ENCODE measurements around the gene AMBRA1.

AMBRA1 gene

DNA sequence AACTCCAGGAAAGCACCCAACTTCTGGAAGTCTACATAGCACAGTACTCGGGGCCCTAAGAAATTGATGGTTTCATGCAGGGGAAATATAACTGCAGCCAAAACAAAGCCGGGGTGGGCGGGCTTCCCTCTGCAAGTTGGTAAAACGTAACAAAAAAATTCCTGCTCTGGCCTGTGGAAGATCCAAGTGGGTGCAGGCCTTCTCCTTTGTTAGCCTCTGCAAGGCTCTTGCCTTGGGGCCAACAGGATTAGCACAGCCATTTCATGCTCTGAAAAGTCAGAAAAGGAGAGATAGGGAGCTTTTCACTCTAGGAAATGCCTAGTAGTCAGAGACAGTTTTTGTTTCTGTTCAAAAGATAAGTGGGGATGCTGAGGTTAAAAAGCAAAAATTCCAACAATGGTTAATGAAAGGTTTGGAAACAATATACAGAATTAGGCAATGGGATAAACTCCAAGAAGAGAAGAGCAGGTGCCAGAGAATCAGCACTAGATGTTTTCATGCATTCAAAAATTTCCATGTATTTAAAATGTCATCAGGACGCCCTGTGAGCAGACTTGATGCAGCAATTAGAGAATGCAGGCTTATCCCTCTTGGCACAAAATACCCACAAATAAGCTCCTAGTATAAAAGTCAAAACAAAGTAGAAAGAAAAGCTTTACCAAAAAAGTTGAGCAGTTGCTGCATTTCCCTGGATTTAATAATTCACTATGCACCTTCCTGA is 130.0 kb downstream of the AMBRA1 start:
- TF ChIP-seq, protein P1, sequence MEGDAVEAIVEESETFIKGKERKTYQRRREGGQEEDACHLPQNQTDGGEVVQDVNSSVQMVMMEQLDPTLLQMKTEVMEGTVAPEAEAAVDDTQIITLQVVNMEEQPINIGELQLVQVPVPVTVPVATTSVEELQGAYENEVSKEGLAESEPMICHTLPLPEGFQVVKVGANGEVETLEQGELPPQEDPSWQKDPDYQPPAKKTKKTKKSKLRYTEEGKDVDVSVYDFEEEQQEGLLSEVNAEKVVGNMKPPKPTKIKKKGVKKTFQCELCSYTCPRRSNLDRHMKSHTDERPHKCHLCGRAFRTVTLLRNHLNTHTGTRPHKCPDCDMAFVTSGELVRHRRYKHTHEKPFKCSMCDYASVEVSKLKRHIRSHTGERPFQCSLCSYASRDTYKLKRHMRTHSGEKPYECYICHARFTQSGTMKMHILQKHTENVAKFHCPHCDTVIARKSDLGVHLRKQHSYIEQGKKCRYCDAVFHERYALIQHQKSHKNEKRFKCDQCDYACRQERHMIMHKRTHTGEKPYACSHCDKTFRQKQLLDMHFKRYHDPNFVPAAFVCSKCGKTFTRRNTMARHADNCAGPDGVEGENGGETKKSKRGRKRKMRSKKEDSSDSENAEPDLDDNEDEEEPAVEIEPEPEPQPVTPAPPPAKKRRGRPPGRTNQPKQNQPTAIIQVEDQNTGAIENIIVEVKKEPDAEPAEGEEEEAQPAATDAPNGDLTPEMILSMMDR (conservative IDR thresholded peaks at IDR 0.05): no peak
- no peak for TF ChIP-seq ZFX (IDR thresholded peaks at IDR 0.05)
- no peak overlapping the region for H3K27ac ChIP-seq

DNA sequence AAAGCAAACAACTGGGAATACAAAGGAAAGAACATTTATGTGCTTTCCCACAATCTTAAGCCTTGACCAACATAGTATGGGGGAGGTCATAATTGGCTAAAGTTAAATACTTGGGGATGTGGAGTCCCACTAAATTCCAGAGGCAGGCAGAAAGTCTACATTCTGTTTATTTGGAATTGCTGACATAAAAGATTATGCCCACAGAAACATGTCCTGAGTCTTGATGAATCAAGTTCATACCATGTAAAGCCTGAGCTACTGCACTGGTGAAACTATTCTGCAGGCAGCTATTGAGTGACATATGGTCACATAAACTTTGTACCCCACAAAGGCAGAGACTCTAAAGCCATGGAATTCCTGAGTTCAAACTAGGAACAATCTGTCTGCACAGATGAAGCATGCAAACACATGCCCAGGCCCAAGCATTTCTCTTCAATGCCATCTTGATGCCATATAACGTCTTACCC is 132.3 kb downstream of the AMBRA1 start:
- no peak for TF ChIP-seq ZFX (IDR thresholded peaks at IDR 0.05)
- TF ChIP-seq, protein P1 (conservative IDR thresholded peaks at IDR 0.05): no peak
- no peak overlapping the region for H3K27ac ChIP-seq

DNA sequence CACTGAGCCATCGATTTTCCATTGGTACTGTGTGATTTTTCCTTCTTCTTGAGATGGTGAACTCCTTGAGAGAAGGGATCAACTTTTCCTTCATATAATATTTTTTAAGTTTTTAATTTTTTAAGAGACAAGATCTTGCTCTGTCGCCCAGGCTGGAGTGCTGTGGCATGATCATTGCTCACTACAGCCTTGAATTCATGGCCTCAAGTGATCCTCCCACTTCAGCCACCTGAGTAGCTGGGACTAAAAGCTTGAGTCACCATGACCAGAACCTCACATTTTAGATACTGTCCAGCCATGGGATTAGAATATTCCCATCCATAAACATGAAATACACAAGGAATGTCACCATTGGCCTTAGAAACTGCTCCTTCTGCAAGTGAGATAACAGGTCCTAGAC is 135.3 kb downstream of the AMBRA1 start:
- H3K27ac ChIP-seq: no peak overlapping the region
- no peak for TF ChIP-seq ZFX (IDR thresholded peaks at IDR 0.05)
- TF ChIP-seq, protein P1 (conservative IDR thresholded peaks at IDR 0.05): no peak

DNA sequence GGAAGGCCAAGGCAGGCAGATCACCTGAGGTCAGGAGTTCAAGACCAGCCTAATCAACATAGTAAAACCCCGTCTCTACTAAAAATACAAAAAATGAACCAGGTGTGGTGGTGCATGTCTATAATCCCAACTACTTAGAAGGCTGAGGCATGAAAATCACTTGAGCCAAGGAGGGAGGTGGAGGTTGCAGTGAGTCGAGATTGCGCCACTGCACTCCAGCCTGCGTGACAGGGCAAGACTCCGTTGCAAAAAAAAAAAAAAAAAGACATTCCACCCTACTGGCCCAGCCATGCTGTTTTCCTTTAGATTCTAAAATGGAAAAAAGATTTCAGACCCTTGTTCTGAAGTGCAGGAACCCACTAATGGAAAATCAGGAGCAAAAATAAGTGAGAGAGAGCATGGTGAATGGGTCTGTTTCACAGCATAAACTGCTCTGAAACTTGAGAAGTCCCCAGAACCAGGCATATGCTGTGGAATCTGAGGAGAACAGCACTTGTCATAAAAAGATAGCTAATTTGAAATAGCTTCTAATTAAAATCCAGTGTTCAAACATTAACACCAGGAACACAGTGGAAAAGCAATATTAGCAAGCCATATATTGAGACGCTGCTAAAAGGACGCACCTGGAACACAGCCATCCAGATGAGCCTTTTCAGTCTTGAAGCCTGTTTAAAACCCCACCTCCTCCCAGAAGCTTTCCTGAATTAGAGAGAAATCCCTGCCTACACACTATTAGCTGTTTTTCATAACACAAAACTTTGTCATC is 136.0 kb downstream of the AMBRA1 start:
- no peak overlapping the region for H3K27ac ChIP-seq
- TF ChIP-seq, protein P1 (conservative IDR thresholded peaks at IDR 0.05): no peak
- no peak for TF ChIP-seq ZFX (IDR thresholded peaks at IDR 0.05)

DNA sequence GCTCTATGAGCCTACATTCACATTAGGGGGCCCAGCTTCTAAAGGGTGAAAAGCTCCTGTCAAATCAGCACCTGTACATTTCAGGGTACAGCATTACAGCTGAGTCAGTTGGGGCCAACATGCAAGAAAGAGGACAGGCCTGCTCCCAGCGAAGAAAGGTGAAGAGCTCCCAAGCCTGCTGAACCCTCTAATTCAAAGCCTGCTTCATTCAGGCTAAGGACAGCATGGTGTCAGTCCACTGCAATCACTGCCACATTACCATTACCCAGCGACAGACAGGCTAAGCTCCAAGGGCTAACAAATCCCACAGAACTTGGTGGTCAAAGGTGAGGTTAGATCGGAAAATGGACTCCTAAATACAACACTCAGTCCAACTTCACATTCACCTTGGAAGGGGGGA is 136.8 kb downstream of the AMBRA1 start:
- TF ChIP-seq ZFX (IDR thresholded peaks at IDR 0.05): no peak
- TF ChIP-seq, protein P1 (conservative IDR thresholded peaks at IDR 0.05): no peak
- H3K27ac ChIP-seq: no peak overlapping the region

DNA sequence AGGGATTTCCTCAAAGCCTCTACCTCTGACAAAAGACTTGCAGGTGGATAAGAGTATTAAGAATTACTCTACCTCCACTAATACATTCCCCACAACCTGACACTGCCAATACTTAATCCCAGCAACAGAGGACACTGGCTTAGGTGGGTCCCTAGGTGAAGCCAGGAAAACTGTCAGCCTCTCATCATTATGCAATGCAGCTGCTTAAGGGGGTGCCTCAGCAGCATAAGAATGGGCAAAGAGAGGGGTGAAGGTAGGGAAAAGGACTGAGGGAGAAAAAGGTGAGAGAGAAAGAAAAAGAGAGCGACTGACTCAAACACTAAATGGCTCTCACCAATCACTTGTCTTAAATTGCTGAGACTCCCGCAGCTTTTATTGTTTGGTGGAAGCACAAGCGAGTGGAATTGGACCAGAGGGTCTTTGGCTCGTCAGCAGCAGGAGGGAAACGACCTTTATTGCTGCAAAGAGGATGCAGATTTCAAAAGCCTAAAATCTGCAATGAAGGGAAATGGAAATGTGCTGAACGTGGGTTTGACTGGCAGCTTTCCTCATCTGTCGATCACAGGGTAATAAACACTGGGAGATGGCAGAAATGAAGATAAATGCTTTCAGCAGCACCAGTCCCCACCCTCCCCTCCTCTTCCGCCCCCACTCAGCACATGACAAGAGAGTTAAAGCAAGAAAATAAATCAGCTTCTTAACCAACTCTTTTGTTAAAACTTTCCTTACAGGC is 137.4 kb downstream of the AMBRA1 start:
- TF ChIP-seq, protein P1 (conservative IDR thresholded peaks at IDR 0.05): no peak
- TF ChIP-seq ZFX (IDR thresholded peaks at IDR 0.05): no peak
- no peak overlapping the region for H3K27ac ChIP-seq

Data from C4-2B (cell line).